Astrocyte (in vitro differentiated cells and primary cell): Measurements from ENCODE around the gene RALBP1.

Experiments used
- EZH2 ChIP-seq: IDR thresholded peaks from 2 replicates; pipeline ENCODE4 v1.6.1; 2012; ENCODE audit warnings: mild to moderate bottlenecking, low read length, inconsistent platforms; ENCODE audit not compliant: insufficient read depth
- TF ChIP-seq, protein P1 (sequence below): IDR thresholded peaks from 2 replicates; pipeline ENCODE4 v1.5.1; 2011; ENCODE audit warnings: low read depth, mild to moderate bottlenecking, inconsistent platforms, low read length, moderate library complexity; ENCODE audit not compliant: insufficient read depth

GRCh38 chr18:9468998-9469397, 6.3 kb upstream of the RALBP1 start:
- TF ChIP-seq, protein P1, sequence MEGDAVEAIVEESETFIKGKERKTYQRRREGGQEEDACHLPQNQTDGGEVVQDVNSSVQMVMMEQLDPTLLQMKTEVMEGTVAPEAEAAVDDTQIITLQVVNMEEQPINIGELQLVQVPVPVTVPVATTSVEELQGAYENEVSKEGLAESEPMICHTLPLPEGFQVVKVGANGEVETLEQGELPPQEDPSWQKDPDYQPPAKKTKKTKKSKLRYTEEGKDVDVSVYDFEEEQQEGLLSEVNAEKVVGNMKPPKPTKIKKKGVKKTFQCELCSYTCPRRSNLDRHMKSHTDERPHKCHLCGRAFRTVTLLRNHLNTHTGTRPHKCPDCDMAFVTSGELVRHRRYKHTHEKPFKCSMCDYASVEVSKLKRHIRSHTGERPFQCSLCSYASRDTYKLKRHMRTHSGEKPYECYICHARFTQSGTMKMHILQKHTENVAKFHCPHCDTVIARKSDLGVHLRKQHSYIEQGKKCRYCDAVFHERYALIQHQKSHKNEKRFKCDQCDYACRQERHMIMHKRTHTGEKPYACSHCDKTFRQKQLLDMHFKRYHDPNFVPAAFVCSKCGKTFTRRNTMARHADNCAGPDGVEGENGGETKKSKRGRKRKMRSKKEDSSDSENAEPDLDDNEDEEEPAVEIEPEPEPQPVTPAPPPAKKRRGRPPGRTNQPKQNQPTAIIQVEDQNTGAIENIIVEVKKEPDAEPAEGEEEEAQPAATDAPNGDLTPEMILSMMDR: no peak
- no peak for TF ChIP-seq EZH2
